NCI-H446 treated with DMSO at 0.1 percent for 48 hours (cell line): ENCODE data around the gene NASP.
"Not testable (repeated sequence)": the region's sequence is repeated elsewhere in the genome, so short reads cannot be mapped to it uniquely, and the experiment has no call there.

Experiments used
- DNase-seq: peaks from one replicate; lab custom pipeline; 2025; lab: John Stamatoyannopoulos, UW

The NASP gene

GRCh38 chr1:45569962-45570581 is 13.8 kb upstream of the NASP start:
- DNase-seq = peak; percentile 36

DNA sequence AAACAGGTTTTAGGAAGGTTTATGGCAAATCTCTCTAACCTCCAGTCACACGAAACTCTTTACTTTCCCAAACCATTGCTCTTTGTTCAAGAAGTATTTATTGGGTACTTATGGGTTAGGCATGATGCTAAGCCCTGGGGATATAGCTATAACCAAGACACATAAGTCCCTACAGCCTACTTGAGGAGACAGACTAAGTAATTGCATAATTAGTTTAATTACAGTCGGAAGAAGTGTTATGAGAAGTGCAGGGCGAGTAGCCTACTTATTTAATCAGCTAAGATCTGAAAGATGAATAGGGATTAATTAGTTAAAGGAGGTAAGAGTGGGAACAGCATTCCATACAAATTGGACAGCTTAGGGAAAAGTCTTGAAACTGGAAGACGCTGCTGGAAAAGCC is 13.2 kb upstream of the NASP start:
- DNase-seq = no peak

DNA sequence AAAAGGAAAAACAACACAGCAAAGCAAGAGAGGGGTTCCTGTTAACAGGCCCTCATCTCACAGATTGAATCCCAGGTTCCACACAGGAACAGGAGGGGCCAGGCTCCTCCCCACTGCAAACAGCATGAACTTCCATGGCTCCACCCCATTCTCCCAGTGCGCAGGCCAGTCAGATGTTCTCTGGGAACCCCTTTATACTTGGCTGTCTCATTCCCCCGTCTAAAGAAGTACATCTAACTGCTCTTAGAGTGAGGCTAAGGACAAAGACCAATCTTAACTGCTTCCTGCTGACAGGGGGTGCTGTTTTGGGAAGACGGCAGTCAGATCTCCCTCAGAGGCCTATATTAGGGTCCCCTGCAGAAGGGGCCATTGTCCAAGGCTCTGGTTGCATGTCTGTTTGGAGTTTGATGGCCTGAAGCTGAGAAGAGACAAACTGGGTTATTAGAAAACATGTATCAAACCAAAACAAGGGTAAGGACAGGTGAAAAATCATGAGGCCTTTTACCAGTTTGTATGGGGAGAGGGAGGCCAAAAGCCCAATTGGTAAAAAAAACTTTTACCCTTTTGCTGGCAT is 10.5 kb upstream of the NASP start:
- no peak for DNase-seq

DNA sequence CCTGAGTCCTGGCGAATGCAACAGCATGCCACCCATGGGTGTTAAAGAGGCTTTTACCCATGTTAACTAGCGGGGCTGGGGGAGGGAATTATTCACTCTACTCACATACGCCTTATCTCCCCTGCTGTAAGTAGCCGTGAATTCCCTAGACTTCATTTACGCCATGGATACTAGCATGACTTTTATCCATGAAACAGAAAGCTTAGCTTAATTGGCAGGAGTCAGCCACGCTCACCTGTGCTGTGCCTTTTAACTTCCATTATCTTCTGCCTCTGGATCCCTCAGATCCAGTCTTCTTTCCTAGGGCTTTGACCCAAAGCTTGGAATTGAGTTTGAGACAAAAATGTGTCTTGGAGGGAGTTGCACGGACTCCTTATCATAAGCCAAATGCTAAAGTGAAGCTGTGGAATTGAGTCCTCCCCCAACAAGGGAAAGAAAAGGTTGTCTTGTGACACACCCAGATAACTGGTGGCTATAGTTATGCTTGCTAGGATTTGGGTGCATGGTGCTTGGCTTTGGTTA is 9.7 kb upstream of the NASP start:
- DNase-seq = no peak

DNA sequence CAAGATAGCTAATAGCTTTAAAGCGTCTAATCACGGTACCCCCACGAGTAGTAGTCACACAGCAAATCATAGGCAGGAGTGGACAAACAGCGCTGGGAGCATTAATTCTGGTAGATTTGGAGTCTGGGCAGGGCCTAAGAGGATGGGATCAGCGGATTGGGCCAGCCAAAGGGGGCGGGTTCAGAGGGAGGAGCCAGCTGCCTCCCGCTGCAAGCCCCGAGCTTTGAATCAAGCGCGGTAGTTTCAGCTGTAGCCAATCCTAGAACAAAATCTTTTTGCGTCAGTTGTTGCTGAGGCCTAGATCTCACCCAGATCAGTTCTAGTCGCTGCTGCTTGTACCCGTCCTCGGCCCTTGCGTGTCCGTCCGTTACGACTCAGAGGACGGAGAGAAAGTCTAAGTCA is 576 bp upstream of the NASP start:
- peak; percentile 97 for DNase-seq

DNA sequence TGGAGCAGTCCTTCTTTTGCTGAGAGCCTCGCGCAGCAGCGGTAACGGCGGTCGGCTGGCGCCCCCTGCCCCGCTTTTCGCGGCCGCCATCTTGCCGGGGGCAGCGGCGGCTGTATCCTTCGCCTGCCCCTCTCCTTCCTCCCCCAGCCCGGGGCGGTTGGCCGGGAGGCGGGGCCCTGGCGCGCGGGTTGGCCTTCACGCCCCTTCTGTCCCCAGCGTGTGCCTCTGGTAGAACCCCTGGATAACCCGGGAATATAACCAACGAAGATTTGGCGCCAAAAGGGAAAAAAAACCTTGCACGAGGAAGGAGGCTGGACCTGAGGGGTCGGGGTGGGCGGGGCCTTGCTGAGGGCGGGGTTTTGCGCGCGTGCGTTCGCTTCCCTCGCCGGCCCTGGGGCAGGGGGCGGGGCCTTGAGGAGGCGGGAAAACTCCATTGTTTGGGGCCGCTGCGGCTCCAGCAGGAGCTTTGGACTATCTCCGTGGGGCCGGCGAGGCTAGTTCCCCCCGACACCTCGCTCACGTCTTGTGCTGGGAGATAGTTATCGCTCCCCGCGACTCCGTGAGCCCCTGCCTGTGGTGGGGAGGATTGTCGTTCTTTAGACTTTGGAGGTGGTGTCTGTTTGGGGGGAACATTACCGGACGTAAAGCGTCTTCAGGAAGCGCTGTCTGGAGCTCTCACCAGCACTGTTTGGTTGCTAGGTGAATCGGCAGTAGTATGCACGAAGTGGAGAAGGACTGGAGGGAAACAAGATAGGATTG is 689 bp downstream of the NASP start:
- DNase-seq = peak; percentile 90

DNA sequence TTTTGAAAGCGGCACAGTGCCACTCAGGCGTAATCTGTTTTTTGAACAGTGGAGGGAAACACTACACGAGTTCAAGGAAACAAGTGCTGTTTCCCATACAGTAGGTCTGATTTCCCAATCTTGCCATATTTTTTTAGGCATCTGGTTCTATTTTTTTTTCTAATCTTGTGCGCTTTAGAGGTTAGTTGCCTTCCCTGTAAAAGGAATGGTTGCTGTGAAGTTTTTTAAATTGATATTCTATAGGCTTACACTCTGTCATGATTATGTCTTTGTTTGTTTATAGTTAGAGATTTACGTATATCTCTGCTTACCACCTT is 1.2 kb downstream of the NASP start:
- DNase-seq = no peak

DNA sequence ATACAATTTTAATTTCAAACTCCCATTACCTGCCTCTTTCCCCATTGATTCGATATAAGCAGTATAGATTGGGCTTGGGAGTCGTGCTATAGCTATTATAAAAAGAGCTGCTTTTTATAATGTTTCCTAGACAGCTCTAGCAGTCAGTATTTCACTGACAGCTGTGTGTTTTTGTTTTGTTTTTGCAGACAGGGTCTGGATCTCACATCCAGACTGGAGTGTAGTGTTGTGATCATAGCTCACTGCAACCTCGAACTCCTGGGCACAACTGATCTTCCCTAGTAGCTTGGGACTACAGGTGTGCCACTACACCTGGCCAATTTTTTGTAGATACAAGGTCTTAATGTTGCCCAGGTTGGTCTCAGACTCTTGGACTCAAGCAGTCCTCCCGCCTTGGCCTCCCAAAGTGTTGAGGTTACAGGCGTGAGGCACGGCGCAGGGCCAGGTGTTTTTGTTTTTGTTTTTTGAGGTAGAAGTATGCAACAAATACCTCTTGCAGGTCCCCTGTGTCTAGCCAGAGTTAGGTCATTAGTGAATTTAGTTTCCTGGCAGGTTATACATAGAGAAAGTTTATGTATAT is 1.7 kb downstream of the NASP start:
- DNase-seq = no peak

DNA sequence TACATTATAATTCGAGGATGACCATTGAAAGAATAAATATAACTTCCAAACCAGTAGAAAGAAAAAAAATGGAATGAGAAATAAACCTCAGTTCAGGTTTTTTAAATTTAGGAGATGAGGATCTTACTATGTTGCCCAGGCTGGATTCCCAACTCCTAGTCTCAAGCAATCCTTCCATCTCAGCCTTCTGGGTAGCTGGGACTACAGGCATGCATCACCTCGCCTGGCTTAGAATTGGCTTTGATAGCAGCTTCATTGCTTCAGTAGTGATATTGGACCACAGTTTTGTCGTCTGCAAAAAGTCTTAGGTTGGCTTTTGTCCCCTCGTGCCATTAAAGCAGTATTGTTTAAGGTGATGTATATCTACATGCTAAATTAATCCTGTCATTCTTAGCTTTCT is 2.9 kb downstream of the NASP start:
- DNase-seq = no peak

GRCh38 chr1:45589861-45590260 is 6.0 kb downstream of the NASP start:
- no peak for DNase-seq

DNA sequence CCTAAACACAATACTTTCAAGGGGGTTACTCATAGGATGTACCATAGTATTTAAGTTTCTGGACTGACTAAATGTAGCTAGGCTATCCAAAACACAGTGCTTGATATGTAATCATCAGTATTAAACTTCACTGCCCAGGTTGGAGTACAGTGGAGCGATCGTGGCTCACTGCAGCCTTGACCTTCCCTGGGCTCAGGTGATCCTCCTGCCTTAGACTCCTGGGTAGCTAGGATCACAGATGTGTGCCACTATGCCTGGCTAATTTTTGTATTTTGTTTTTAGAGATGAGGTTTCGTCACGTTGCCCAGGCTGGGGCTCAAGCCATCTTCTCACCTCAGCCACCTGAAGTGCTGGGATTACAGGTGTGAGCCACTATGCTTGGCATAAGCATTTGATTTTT is 10.6 kb downstream of the NASP start:
- no peak for DNase-seq

- DNase-seq = not testable (repeated sequence)
These were observed 12.9 kb downstream of the NASP start for GRCh38 chr1:45596765-45597164.

DNA sequence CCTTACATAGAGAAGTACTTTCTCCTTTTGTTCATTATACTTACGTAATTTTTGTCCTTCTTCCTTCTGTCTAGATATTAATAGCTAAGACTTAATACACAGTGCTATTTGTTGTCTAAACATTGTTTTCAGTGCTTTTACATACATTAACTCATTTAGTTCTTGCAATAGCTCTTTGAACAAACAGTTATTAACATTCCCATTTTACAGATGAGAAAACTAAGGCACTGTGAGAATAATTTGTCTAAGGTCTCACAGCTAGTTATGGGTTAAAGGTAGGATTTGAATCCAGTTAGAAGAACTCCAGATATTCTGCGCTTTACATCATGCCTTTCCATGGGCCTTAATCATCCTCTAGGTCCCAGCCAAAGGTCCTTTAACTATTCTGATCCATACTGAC is 20.4 kb downstream of the NASP start:
- no peak for DNase-seq

DNA sequence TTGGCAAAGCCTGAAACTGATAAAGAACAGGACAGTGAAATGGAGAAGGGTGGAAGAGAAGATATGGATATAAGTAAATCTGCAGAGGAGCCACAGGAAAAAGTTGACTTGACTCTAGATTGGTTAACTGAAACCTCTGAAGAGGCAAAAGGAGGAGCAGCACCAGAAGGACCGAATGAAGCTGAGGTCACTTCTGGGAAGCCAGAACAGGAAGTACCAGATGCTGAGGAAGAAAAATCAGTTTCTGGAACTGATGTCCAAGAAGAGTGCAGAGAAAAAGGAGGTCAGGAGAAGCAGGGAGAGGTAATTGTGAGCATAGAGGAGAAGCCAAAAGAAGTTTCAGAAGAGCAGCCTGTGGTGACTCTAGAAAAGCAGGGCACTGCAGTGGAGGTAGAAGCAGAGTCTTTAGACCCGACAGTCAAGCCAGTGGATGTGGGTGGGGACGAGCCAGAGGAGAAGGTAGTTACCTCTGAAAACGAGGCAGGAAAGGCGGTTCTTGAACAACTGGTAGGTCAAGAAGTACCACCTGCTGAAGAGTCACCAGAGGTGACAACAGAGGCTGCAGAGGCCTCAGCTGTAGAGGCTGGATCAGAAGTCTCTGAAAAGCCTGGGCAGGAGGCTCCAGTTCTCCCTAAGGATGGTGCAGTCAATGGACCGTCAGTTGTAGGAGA is 23.7 kb downstream of the NASP start:
- no peak for DNase-seq

DNA sequence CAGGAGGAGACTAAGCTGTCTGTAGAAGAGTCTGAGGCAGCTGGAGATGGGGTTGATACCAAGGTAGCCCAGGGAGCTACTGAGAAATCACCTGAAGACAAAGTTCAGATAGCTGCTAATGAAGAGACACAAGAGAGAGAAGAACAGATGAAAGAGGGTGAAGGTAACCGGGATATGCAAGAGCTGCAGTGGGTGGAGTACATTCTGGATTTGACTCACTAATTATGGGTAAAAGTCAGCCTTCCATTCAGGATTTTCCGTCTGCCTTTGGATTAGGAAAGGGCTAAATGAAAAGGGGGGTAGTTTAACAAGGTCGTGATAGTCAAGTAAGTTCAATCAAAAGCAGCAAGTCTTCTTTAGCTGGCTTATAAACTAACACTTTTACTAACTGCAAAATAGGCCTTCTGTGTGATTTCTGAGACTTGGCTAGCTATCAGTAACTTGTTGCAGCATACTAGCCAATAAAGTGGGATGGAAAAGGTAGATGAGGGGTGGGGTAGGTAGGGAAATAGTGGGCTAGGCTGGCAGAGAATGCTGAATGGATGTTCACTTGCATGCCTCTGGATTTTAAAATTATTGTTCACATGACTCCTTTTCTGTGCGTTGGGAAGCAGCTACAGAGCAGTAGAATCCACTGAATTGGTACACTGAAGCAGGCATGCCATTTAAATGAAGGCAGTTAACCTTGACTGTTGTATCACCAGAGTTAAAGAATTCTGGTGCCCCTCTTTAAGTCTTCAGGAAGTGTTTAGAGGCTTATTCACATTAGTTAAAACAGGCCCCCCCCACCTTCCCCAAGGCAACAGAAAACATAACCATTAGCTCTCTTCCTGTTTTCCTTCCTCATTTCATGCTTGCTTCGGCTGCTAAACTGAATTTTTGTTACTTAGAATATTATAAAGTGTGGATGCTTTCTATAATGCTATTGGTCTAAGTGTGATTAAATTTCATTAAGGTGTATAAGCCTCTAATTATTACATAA is 24.6 kb downstream of the NASP start:
- DNase-seq = no peak

- DNase-seq = no peak
These were observed 26.9 kb downstream of the NASP start for GRCh38 chr1:45610589-45611226.

DNA sequence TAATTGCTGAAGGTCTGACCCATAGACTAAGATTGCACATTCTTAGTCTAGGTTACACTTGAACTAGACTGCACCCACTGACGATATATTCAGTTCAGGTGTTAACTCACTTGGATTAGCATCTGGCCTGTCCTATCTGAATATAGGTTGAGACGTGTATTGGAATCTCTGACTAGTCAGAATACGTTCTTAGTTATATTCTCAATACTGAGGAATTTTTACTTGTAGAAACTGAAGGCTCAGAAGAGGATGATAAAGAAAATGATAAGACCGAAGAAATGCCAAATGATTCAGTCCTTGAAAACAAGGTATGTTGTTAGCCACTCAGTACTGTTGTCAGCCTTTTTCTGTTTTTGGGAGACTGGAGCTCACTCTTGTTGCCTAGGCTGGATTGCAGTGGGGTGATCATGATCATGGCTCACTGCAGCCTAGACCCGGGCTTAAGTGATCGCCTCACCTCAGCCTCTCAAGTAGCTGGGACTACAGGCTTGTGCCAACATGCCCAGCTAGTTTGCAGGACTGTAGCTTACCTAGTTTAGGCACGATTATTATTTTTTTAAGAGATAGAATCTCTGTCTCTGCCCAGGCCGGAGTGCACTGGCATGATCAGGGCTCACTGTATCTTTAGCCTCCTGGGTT is 29.2 kb downstream of the NASP start:
- no peak for DNase-seq

DNA sequence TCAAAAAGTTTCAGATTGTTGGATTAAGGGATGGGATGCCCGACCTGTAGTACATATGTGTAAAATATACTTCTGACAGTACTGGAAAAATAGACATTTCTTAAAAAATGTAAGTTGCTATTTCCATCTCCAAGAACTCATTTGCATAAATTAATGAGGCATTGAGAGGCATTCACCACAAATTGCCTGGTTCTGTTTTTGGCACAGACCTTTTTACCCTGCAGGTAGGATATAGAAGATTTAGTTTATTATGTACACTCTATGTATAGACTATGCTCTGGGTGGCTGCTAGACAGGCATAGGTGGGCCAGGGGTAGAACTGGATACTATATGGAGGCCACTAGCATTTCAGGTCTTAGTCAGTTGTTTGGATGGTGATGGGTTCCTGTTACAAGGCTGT is 32.0 kb downstream of the NASP start:
- DNase-seq = no peak

DNA sequence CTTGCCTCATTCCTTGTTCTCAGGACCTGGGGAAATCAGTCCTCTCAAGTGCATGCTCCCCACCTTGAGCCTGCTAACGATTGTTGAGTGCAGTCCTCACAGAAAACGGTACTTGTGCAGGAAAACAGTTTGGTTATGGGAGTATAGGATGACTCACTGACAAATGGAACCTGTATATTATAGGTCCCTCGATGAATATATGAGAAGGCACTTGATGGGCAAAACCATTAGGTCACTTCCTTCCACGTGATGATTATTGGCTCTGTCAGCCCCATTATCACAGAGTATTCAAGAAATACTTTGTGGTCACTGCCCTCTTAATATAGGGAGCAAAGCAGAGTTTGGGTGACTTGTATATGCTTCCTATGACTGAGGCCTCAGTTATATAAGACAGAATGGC is 33.8 kb downstream of the NASP start:
- DNase-seq = no peak

DNA sequence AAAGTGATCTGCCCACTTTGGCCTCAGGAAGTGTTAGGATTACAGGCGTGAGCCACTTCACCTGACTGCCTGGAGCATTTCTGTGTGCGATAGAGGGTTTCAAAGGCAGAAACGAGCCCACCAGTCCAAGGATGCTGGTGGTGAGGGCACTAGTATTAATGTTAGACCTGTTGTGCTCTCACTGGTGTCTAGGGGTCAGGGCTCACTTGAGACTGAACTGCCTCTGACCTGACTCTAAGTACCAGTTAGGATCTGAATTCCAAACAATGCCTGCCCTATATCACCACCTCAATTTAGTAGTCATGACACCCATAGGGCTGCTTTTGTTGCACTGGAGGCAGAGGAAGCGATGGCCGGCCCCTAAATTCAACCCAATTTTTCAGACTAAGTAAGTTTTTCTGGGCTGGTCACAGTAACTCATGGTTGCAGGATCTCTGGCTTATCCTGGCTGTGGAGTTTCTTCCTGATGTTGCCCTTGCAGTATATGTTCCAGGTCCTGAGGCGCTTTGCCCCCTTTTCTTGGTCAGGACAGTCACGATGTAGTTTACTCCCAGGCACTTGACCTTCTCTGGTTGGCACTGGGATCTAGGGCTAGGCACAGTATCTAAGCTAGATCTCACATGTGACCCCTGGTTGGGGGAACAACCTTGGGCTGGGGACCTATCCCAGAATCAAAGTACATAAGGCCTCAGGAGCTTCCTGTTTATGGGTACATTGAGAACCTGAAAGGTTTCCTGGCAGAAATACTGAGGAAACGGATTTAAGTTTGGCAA is 35.5 kb downstream of the NASP start:
- DNase-seq = no peak
